Endothelial cell of umbilical vein (primary cell): ENCODE measurements around the gene PTPRE. TPM values are rescaled to one million over a fixed set of nuclear protein-coding genes. Genes with fewer than 3 reads are reported as not detected.

Experiments used
- BruUV-seq: library from RNA; stranded (reverse); fragments of 400-500 nt; replicated peaks from 2 replicates; lab custom pipeline; 2021; lab: Mats Ljungman, UMichigan
- CTCF ChIA-PET: fragments of 300-600, 350-600 bp; sonication (Branson Sonifier 250); formaldehyde crosslinking; loops from one replicate; lab custom pipeline; 2021; ENCODE audit warnings: antibody characterized with exemption, inconsistent platforms; lab: Charles Lee
- POLR2A ChIA-PET: fragments of 300-600, 350-600 bp; sonication (Branson Sonifier 250); formaldehyde crosslinking; loops from one replicate; lab custom pipeline; 2021; ENCODE audit warnings: antibody characterized with exemption, inconsistent platforms; lab: Charles Lee
- DNase-seq: peaks from one replicate; pipeline ENCODE4 v3.0.0-alpha.2; 2011; ENCODE audit warnings: low read depth, low spot score
- FAIRE-seq: peaks from 2 replicates; lab custom pipeline; 2011; peaks lifted over from hg19 to GRCh38; lab: Jason Lieb, UNC
- H2AFZ ChIP-seq: 2 replicates; pipeline ENCODE4 v1.6.0; 2012; ENCODE audit warnings: low read depth, low read length, control low read depth, inconsistent platforms
- H3K27ac ChIP-seq: 2 replicates; pipeline ENCODE4 v1.5.1; 2011; ENCODE audit warnings: low read depth, mild to moderate bottlenecking, control low read depth, low read length, moderate library complexity; ENCODE audit not compliant: insufficient read depth
- H3K27me3 ChIP-seq, 2 experiments: 2 replicates each; pipeline versions ENCODE4 v1.6.0 to v1.6.1; 2011; ENCODE audit warnings: low read length in 2 of 2, mixed read lengths in 1 of 2; ENCODE audit not compliant: control insufficient read depth in 2 of 2, insufficient read depth in 2 of 2
- H3K36me3 ChIP-seq, 2 experiments: 2 replicates in 1 of 2; 3 replicates in 1 of 2; pipeline ENCODE4 v1.5.1; 2011; ENCODE audit warnings: low read length in 2 of 2, mild to moderate bottlenecking in 1 of 2, moderate library complexity in 1 of 2; ENCODE audit not compliant: control insufficient read depth in 2 of 2, insufficient read depth in 2 of 2; ENCODE audit errors: extremely low read depth in 1 of 2
- H3K4me1 ChIP-seq: 3 replicates; pipeline ENCODE4 v1.5.1; 2011; ENCODE audit warnings: mild to moderate bottlenecking, low read length; ENCODE audit not compliant: control insufficient read depth, insufficient read depth; ENCODE audit errors: extremely low read depth
- H3K4me2 ChIP-seq: 2 replicates; pipeline ENCODE4 v1.6.1; 2011; ENCODE audit warnings: low read length, control low read depth, mixed read lengths; ENCODE audit not compliant: insufficient read depth
- H3K4me3 ChIP-seq, 3 experiments: fragments of 200-600 bp in 1 of 3; sonication (generic), shearing (Covaris generic) in 1 of 3; replicated peaks in 1 of 3; 2 replicates each; pipeline ENCODE4 v1.5.1; 2011 to 2016; ENCODE audit warnings: control low read depth in 3 of 3, low read length in 3 of 3, mild to moderate bottlenecking in 2 of 3, inconsistent platforms in 1 of 3, low read depth in 1 of 3, moderate library complexity in 1 of 3; ENCODE audit not compliant: insufficient read depth in 1 of 3
- H3K79me2 ChIP-seq: 2 replicates; pipeline ENCODE4 v1.6.0; 2012; ENCODE audit warnings: low read length, inconsistent platforms; ENCODE audit not compliant: control insufficient read depth, insufficient read depth
- H3K9ac ChIP-seq: replicated peaks from 2 replicates; pipeline ENCODE3; 2011; ENCODE audit warnings: low read length, control low read depth; ENCODE audit not compliant: insufficient read depth; ENCODE audit errors: extremely low read depth
- H3K9me1 ChIP-seq: replicated peaks from 3 replicates; pipeline ENCODE4 v1.6.0; 2011; ENCODE audit warnings: mild to moderate bottlenecking, low read length; ENCODE audit not compliant: control insufficient read depth, insufficient read depth; ENCODE audit errors: extremely low read depth
- H3K9me3 ChIP-seq: replicated peaks from 2 replicates; pipeline ENCODE4 v1.5.1; 2012; ENCODE audit warnings: low read length, inconsistent platforms; ENCODE audit not compliant: control insufficient read depth, insufficient read depth
- H4K20me1 ChIP-seq: replicated peaks from 2 replicates; pipeline ENCODE3; 2011; ENCODE audit warnings: mild to moderate bottlenecking, low read length; ENCODE audit not compliant: control insufficient read depth, insufficient read depth; ENCODE audit errors: extremely low read depth
- CTCF ChIP-seq, 2 donors: IDR thresholded peaks; 1 replicate in 1 of 2; 2 replicates in 1 of 2; pipeline ENCODE4 v1.5.1; 2011; ENCODE audit warnings: low read length in 2 of 2, mild to moderate bottlenecking in 2 of 2, moderate library complexity in 2 of 2, control low read depth in 1 of 2, inconsistent platforms in 1 of 2, low read depth in 1 of 2; ENCODE audit not compliant: insufficient read depth in 1 of 2; ENCODE audit errors: extremely low read depth in 1 of 2
- EZH2 ChIP-seq: IDR thresholded peaks from 2 replicates; pipeline ENCODE4 v1.6.1; 2012; ENCODE audit warnings: borderline replicate concordance, low read depth, mild to moderate bottlenecking, moderate library complexity, low read length, inconsistent platforms; ENCODE audit not compliant: severe bottlenecking
- FOS ChIP-seq: IDR thresholded peaks from 2 replicates; pipeline ENCODE4 v1.6.1; 2011; ENCODE audit warnings: mild to moderate bottlenecking, low read length, moderate library complexity, borderline replicate concordance; ENCODE audit not compliant: insufficient read depth
- GATA2 ChIP-seq: IDR thresholded peaks from 2 replicates; pipeline ENCODE4 v1.7.0; 2011; ENCODE audit warnings: low read depth, mild to moderate bottlenecking, moderate library complexity, mixed read lengths, low read length; ENCODE audit not compliant: insufficient read length, insufficient read depth
- JUN ChIP-seq: IDR thresholded peaks from 2 replicates; pipeline ENCODE4 v1.6.1; 2011; ENCODE audit warnings: borderline replicate concordance, low read depth; ENCODE audit not compliant: insufficient read length, insufficient read depth
- MAX ChIP-seq: IDR thresholded peaks from 2 replicates; pipeline ENCODE4 v1.6.1; 2011; ENCODE audit not compliant: insufficient read depth, insufficient read length
- MYC ChIP-seq: IDR thresholded peaks from one replicate; pipeline ENCODE4 v1.6.1; 2011; ENCODE audit warnings: mild to moderate bottlenecking, low read depth, low read length
- POLR2A ChIP-seq: IDR thresholded peaks from 2 replicates; pipeline ENCODE4 v1.6.1; 2012; ENCODE audit warnings: low read depth, mild to moderate bottlenecking, control low read depth, low read length
- POLR2AphosphoS5 ChIP-seq: IDR thresholded peaks from 2 replicates; pipeline ENCODE4 v1.6.1; 2012; ENCODE audit warnings: low read depth, mild to moderate bottlenecking, control low read depth, low read length, moderate library complexity; ENCODE audit not compliant: insufficient read depth
- dilution Hi-C: fragments of 300-500 bp; cut with MboI; formaldehyde crosslinking; loops from one replicate; pipeline ENCODE4 v1.15.0; 2019; ENCODE audit warnings: low sequenced_read_pairs; ENCODE audit not compliant: extremely low pct_ligation_motif_present
- intact Hi-C: fragments of 100-400 bp; cut with micrococcal nuclease; formaldehyde crosslinking; loops from one replicate; pipeline ENCODE4 v1.10.0; 2022
- polyA plus RNA-seq, 4 experiments: library from polyadenylated mRNA; depleted of rRNA in 3 of 4; stranded (reverse) in 3 of 4; unstranded in 1 of 4; fragments of >200 nt; gene quantifications; 2 replicates each; pipeline versions ENCODE4 v1.2.1 to v1.2.3, GENCODE V29; 2011 to 2012; ENCODE audit warnings: missing spikeins in 1 of 4
- total RNA-seq: library from RNA; stranded (reverse); gene quantifications from 2 replicates; pipeline ENCODE4 v1.2.3, GENCODE V29; 2021

Gene PTPRE
- total and polyA plus RNA-seq, 2 donors (not counting 3 experiments of a cell fraction or from before 2014, with no cell fraction given): 37.3 to 116 TPM

- H3K9me1 ChIP-seq: no peaks in the 10 kb centered on the region
- ChIA-PET CTCF (interaction anchor here (1.4 kb wide), 1 partner anchor 34 kb away, joined by 4 read pairs; no protein-coding TSS in a partner anchor), POLR2A (no interaction called here)
- FAIRE-seq (no peak), DNase-seq (no peak)
- H3K36me3 ChIP-seq: peaks cover 14 to 50% of the 10 kb centered on the region in 2 experiments
- TF ChIP-seq POLR2AphosphoS5: no peak
- TF ChIP-seq MYC: no peak
- intact Hi-C loops: no loop called here
- H4K20me1 ChIP-seq: no peaks in the 10 kb centered on the region
- dilution Hi-C loops: no loop called here
- H2AFZ ChIP-seq: no peak overlapping the region
- no peaks in the 10 kb centered on the region for H3K9me3 ChIP-seq
- peaks cover 39% of the 10 kb centered on the region for H3K79me2 ChIP-seq
- H3K4me1 ChIP-seq: no peaks in the 10 kb centered on the region
- H3K4me3 ChIP-seq: no peak overlapping the region
- H3K27ac ChIP-seq: no peak overlapping the region
- H3K9ac ChIP-seq: no peak overlapping the region
- no TSS peak for BruUV-seq
- H3K27me3 ChIP-seq: no peaks in the 10 kb centered on the region
- no peak overlapping the region for H3K4me2 ChIP-seq
Observed at GRCh38 chr10:128102480-128103228, 195.8 kb downstream of the PTPRE start.

GRCh38 chr10:128103229-128103714, 196.4 kb downstream of the PTPRE start:
- H2AFZ ChIP-seq: no peak overlapping the region
- TF ChIP-seq POLR2AphosphoS5 (no peak), EZH2 (no peak), FOS (no peak), CTCF (IDR thresholded peaks at IDR 0.05; ENCODE audit: extremely low read depth in 1 of 2, insufficient read depth in 1 of 2, low read depth in 1 of 2, low read length in 2 of 2) (no peak), JUN (no peak), POLR2A (no peak), MYC (no peak), GATA2 (no peak), MAX (no peak)
- H3K79me2 ChIP-seq: peaks cover 44% of the 10 kb centered on the region
- ChIA-PET POLR2A (no interaction called here), CTCF (interaction anchor here (1.4 kb wide), 1 partner anchor 34 kb away, joined by 4 read pairs; no protein-coding TSS in a partner anchor)
- no peak overlapping the region for H3K27ac ChIP-seq
- H3K9me3 ChIP-seq: no peaks in the 10 kb centered on the region
- H4K20me1 ChIP-seq: no peaks in the 10 kb centered on the region
- H3K36me3 ChIP-seq: peaks cover 14 to 53% of the 10 kb centered on the region in 2 experiments
- no peaks in the 10 kb centered on the region for H3K27me3 ChIP-seq
- dilution Hi-C loops (no loop called here), intact Hi-C loops (no loop called here)
- FAIRE-seq (no peak), DNase-seq (no peak)
- BruUV-seq: no TSS peak
- no peak overlapping the region for H3K9ac ChIP-seq
- no peaks in the 10 kb centered on the region for H3K4me1 ChIP-seq
- H3K4me2 ChIP-seq: no peak overlapping the region
- no peaks in the 10 kb centered on the region for H3K9me1 ChIP-seq
- no peak overlapping the region for H3K4me3 ChIP-seq
